Measurements from ENCODE around the gene FGF4. TPM values are rescaled to one million over a fixed set of nuclear protein-coding genes. Genes with fewer than 3 reads are reported as not detected.

FGF4 gene
- total and polyA plus RNA-seq, 4 donors, result not detected

- H3K36me3 ChIP-seq (ENCODE audit: control insufficient read depth in 4 of 4, insufficient read depth in 3 of 4, low read depth in 1 of 4, low read length in 3 of 4), result no peaks in the 10 kb centered on the region
- no peak overlapping the region for H3K4me3 ChIP-seq (ENCODE audit: low read depth in 1 of 3, low read length in 3 of 3)
- WGBS, result 73% methylated on average over 8 of the region's 8 CpGs
- DNase-seq (ENCODE audit: low spot score), result no peak
- no peak overlapping the region for H3K27ac ChIP-seq (ENCODE audit: low read depth in 1 of 2, low read length in 2 of 2)
- no peak overlapping the region for H3K9ac ChIP-seq (ENCODE audit: low read depth in 1 of 2, low read length in 2 of 2)
- H3K4me1 ChIP-seq (ENCODE audit: control insufficient read depth in 4 of 4, insufficient read depth in 4 of 4, low read length in 3 of 4), result no peaks in the 10 kb centered on the region
- H3K9me3 ChIP-seq (ENCODE audit: control insufficient read depth in 4 of 4, low read length in 3 of 4), result no peaks in the 10 kb centered on the region
- H3K27me3 ChIP-seq (ENCODE audit: control insufficient read depth in 4 of 4, insufficient read depth in 4 of 4, low read length in 3 of 4), result no peaks in the 10 kb centered on the region
- no peak for TF ChIP-seq SP1 (IDR thresholded peaks at IDR 0.05)
- no peak for TF ChIP-seq HNF4A (conservative IDR thresholded peaks at IDR 0.05)
- TF ChIP-seq ZBTB33 (IDR thresholded peaks at IDR 0.05), result no peak
- no peak for TF ChIP-seq REST (IDR thresholded peaks at IDR 0.05)
- no peak for TF ChIP-seq CTCF (IDR thresholded peaks at IDR 0.05; ENCODE audit: low read depth, low read length, missing input control)
- no peak for TF ChIP-seq HNF4G (IDR thresholded peaks at IDR 0.05)
- TF ChIP-seq MAX (IDR thresholded peaks at IDR 0.05), result no peak
- no peak for TF ChIP-seq JUND (IDR thresholded peaks at IDR 0.05)
- no peak for TF ChIP-seq RXRA (IDR thresholded peaks at IDR 0.05)
- TF ChIP-seq TAF1 (conservative IDR thresholded peaks at IDR 0.05), result no peak
- TF ChIP-seq RAD21 (IDR thresholded peaks at IDR 0.05), result no peak
- TF ChIP-seq FOXA1 (IDR thresholded peaks at IDR 0.05), result no peak
- TF ChIP-seq YY1 (IDR thresholded peaks at IDR 0.05), result no peak
- no peak for TF ChIP-seq NR2F2 (IDR thresholded peaks at IDR 0.05)
- no peak for TF ChIP-seq ATF3 (IDR thresholded peaks at IDR 0.05)
- TF ChIP-seq GABPA (IDR thresholded peaks at IDR 0.05 in 1 of 2, conservative IDR thresholded peaks at IDR 0.05 in 1 of 2), result no peak
- TF ChIP-seq FOXA2 (IDR thresholded peaks at IDR 0.05), result no peak
Measured at GRCh38 chr11:69781241-69781640, 6.1 kb upstream of the FGF4 start.

- Histone ChIP-seq H3K9me3 (ENCODE audit: control insufficient read depth in 4 of 4, low read length in 3 of 4) (no peaks in the 10 kb centered on the region), H3K27me3 (ENCODE audit: control insufficient read depth in 4 of 4, insufficient read depth in 4 of 4, low read length in 3 of 4) (peaks cover 0 to 17% (median 3%) of the 10 kb centered on the region in 4 donors), H3K4me1 (ENCODE audit: control insufficient read depth in 4 of 4, insufficient read depth in 4 of 4, low read length in 3 of 4) (peaks cover 2 to 10% (median 3%) of the 10 kb centered on the region in 4 donors), H3K9ac (ENCODE audit: low read depth in 1 of 2, low read length in 2 of 2) (no peak overlapping the region), H3K27ac (ENCODE audit: low read depth in 1 of 2, low read length in 2 of 2) (no peak overlapping the region), H3K36me3 (ENCODE audit: control insufficient read depth in 4 of 4, insufficient read depth in 3 of 4, low read depth in 1 of 4, low read length in 3 of 4) (no peaks in the 10 kb centered on the region), H3K4me3 (ENCODE audit: low read depth in 1 of 3, low read length in 3 of 3) (no peak overlapping the region)
- TF ChIP-seq FOXA1 (IDR thresholded peaks at IDR 0.05) (no peak), HNF4A (conservative IDR thresholded peaks at IDR 0.05) (no peak), GABPA (IDR thresholded peaks at IDR 0.05 in 1 of 2, conservative IDR thresholded peaks at IDR 0.05 in 1 of 2) (no peak), MAX (IDR thresholded peaks at IDR 0.05) (no peak), FOXA2 (IDR thresholded peaks at IDR 0.05) (no peak), RAD21 (IDR thresholded peaks at IDR 0.05) (no peak), ATF3 (IDR thresholded peaks at IDR 0.05) (no peak), CTCF (IDR thresholded peaks at IDR 0.05; ENCODE audit: low read depth, low read length, missing input control) (no peak), TAF1 (conservative IDR thresholded peaks at IDR 0.05) (no peak), NR2F2 (IDR thresholded peaks at IDR 0.05) (no peak), RXRA (IDR thresholded peaks at IDR 0.05) (no peak), EGR1 (IDR thresholded peaks at IDR 0.05; ENCODE audit: low read depth in 2 of 2) (no peak), SP1 (IDR thresholded peaks at IDR 0.05) (no peak), YY1 (IDR thresholded peaks at IDR 0.05) (no peak), HNF4G (IDR thresholded peaks at IDR 0.05) (no peak), JUND (IDR thresholded peaks at IDR 0.05) (no peak), ZBTB33 (IDR thresholded peaks at IDR 0.05) (no peak)
- WGBS, result 91% methylated on average over 8 of the region's 8 CpGs
- DNase-seq (ENCODE audit: low spot score), result no peak
Measured at GRCh38 chr11:69778373-69778772, 3.2 kb upstream of the FGF4 start.
